SJCRH30 (cell line): Measurements from ENCODE around the gene PLPPR4. TPM values are rescaled to one million over a fixed set of nuclear protein-coding genes. Genes with fewer than 3 reads are reported as not detected.

Source experiments
- DNase-seq, 2 experiments: peaks; one replicate each; pipeline ENCODE4 v3.0.0-alpha.2; 2015 to 2020
- H3K27ac ChIP-seq: fragments of 250-450 bp; sonication (Bioruptor Pico); 2 replicates; pipeline ENCODE4 v1.5.1; 2020; ENCODE audit warnings: mild to moderate bottlenecking, moderate library complexity
- H3K27me3 ChIP-seq: fragments of 250-450 bp; sonication (Bioruptor Pico); 2 replicates; pipeline ENCODE4 v1.5.1; 2020; ENCODE audit warnings: mild to moderate bottlenecking, moderate library complexity
- H3K36me3 ChIP-seq: fragments of 250-450 bp; sonication (Bioruptor Pico); 2 replicates; pipeline ENCODE4 v1.5.1; 2020; ENCODE audit warnings: mild to moderate bottlenecking, moderate library complexity
- H3K4me1 ChIP-seq: fragments of 250-450 bp; sonication (Bioruptor Pico); 2 replicates; pipeline ENCODE4 v1.5.1; 2020; ENCODE audit warnings: mild to moderate bottlenecking, moderate library complexity
- H3K4me3 ChIP-seq: fragments of 250-450 bp; sonication (Bioruptor Pico); 2 replicates; pipeline ENCODE4 v1.5.1; 2020; ENCODE audit warnings: mild to moderate bottlenecking, moderate library complexity
- H3K9me3 ChIP-seq: fragments of 250-450 bp; sonication (Bioruptor Pico); replicated peaks from 2 replicates; pipeline ENCODE4 v1.5.1; 2020; ENCODE audit warnings: mild to moderate bottlenecking, moderate library complexity
- total RNA-seq: library from RNA; depleted of rRNA; stranded (reverse); fragments of >200 nt; shearing (Covaris generic); gene quantifications from 2 replicates; pipeline ENCODE4 v1.2.3, GENCODE V29; 2014

The PLPPR4 gene
- total RNA-seq, 1 experiment from 2014 or later, result 0.30 TPM

DNA sequence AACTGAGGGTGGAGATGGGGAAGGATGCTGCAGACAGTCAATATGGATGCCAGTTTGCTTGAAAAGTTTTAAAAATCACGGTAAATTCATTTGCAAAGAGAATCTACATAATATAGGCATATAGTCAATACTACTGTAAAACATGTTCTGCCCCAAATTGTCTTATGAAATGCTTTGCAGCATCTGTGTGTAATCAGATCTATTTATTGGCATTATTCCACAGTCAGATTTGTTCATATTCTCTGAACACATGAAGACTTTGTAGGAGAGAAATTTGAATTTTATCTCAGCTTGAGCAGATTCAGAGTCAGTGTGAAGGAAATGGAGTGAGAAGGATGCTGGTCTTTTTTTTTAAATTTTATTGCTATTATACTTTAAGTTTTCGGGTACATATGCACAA is 88.5 kb downstream of the PLPPR4 start:
- DNase-seq, result no peak
- peaks cover 17% of the 10 kb centered on the region for H3K4me1 ChIP-seq
- H3K9me3 ChIP-seq, result no peaks in the 10 kb centered on the region
- H3K36me3 ChIP-seq, result no peaks in the 10 kb centered on the region
- no peak overlapping the region for H3K4me3 ChIP-seq
- H3K27me3 ChIP-seq, result no peaks in the 10 kb centered on the region
- H3K27ac ChIP-seq, result no peak overlapping the region

DNA sequence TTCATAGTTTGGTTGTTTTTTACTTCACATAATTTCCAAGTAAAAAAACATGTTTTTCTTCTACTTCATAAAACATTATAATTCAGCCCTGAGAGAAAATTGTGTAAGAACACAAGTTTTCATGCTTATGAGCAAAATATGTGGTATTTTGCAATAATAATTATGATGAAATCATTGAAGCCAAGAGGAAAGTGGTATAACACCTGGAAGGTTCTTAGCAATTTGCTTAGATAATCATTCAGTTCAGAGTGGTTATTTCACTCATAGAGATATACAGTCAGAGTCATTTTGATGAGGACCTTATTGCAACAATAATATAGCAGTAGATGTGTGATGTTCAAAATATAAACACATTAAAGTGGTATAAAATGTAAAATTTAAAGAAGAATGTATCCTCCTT is 94.5 kb downstream of the PLPPR4 start:
- Histone ChIP-seq H3K27me3 (no peaks in the 10 kb centered on the region), H3K4me3 (no peak overlapping the region), H3K4me1 (0 out of 2 replicates have a peak, but pooled peaks cover 3% of the 10 kb centered on the region), H3K9me3 (no peaks in the 10 kb centered on the region), H3K36me3 (no peaks in the 10 kb centered on the region), H3K27ac (no peak overlapping the region)
- no peak for DNase-seq
